GM23338 (cell line): Measurements from ENCODE around the gene PSMB2.

Experiments
- CTCF ChIP-seq, 2 experiments: fragments of 200-600 bp in 1 of 2; sonication (generic) in 1 of 2; conservative IDR thresholded peaks; 2 replicates each; pipeline versions ENCODE4 v1.5.1 to v1.6.1; 2016 to 2017; ENCODE audit warnings: antibody characterized with exemption in 2 of 2, low read depth in 2 of 2, mild to moderate bottlenecking in 2 of 2, moderate library complexity in 1 of 2
- EZH2 ChIP-seq: fragments of 200-600 bp; sonication (generic); IDR thresholded peaks from one replicate; pipeline ENCODE4 v1.8.0; 2017; ENCODE audit warnings: antibody characterized with exemption, mild to moderate bottlenecking, low read depth; ENCODE audit not compliant: unreplicated experiment
- EZH2phosphoT487 ChIP-seq: fragments of 200-600 bp; sonication (generic); IDR thresholded peaks from one replicate; pipeline ENCODE4 v1.8.1; 2018; ENCODE audit warnings: antibody characterized with exemption; ENCODE audit not compliant: unreplicated experiment
- NANOG ChIP-seq: IDR thresholded peaks from 2 replicates; pipeline ENCODE4 v1.6.1; 2016; ENCODE audit warnings: antibody characterized with exemption, borderline replicate concordance
- POLR2AphosphoS5 ChIP-seq: IDR thresholded peaks from 2 replicates; pipeline ENCODE4 v1.6.1; 2016; ENCODE audit warnings: antibody characterized with exemption, low read depth
- STAT1 ChIP-seq: IDR thresholded peaks from one replicate; pipeline ENCODE4 v1.6.1; 2016; ENCODE audit warnings: antibody characterized with exemption; ENCODE audit not compliant: unreplicated experiment
- ZNF114 ChIP-seq: fragments of 250-450 bp; sonication (Bioruptor Pico); IDR thresholded peaks from 2 replicates; pipeline ENCODE4 v1.5.0; 2020; ENCODE audit warnings: mild to moderate bottlenecking, moderate library complexity
- ZNF462 ChIP-seq: fragments of 250-450 bp; sonication (Bioruptor Pico); IDR thresholded peaks from 2 replicates; pipeline ENCODE4 v1.5.0; 2020; ENCODE audit warnings: mild to moderate bottlenecking, moderate library complexity

GRCh38 chr1:35553851-35554250, 87.5 kb downstream of the PSMB2 start:
- TF ChIP-seq CTCF (conservative IDR thresholded peaks at IDR 0.05; ENCODE audit: low read depth in 2 of 2) = no peak
- TF ChIP-seq EZH2 = no peak
- TF ChIP-seq STAT1 = no peak
- no peak for TF ChIP-seq NANOG
- TF ChIP-seq EZH2phosphoT487 = no peak
- TF ChIP-seq ZNF462 (CRISPR knock-in tag) = no peak
- TF ChIP-seq POLR2AphosphoS5 = no peak
- no peak for TF ChIP-seq ZNF114
